Progenitor cell of endocrine pancreas (in vitro differentiated cells): ENCODE measurements around the gene FIGLA. TPM values are rescaled to one million over a fixed set of nuclear protein-coding genes. Genes with fewer than 3 reads are reported as not detected.

Source experiments
- DNase-seq: peaks from one replicate; pipeline ENCODE4 v3.0.0; 2021; ENCODE audit warnings: low spot score; ENCODE audit not compliant: unreplicated experiment
- H3K27ac Mint-ChIP-seq: 2 replicates; pipeline ENCODE4 v1.8.0; 2021; ENCODE audit warnings: mild to moderate bottlenecking, moderate library complexity, mixed read lengths
- H3K27me3 Mint-ChIP-seq: 2 replicates; pipeline ENCODE4 v1.8.0; 2021; ENCODE audit warnings: mixed read lengths
- H3K36me3 Mint-ChIP-seq: 2 replicates; pipeline ENCODE4 v1.8.0; 2022; ENCODE audit warnings: mixed read lengths; ENCODE audit not compliant: insufficient read depth
- H3K4me1 Mint-ChIP-seq: 2 replicates; pipeline ENCODE4 v1.8.0; 2021; ENCODE audit warnings: low read depth, mixed read lengths
- H3K4me3 Mint-ChIP-seq: 2 replicates; pipeline ENCODE4 v1.8.0; 2021; ENCODE audit warnings: low read depth, mild to moderate bottlenecking, moderate library complexity, mixed read lengths
- H3K9me3 Mint-ChIP-seq: 2 replicates; pipeline ENCODE4 v1.8.0; 2021; ENCODE audit warnings: low read depth, mixed read lengths
- long read RNA-seq: library from polyadenylated mRNA; unstranded; transcript quantifications from one replicate; pipeline ENCODE4 v2.0.0, GENCODE V29; 2020
- total RNA-seq: library from RNA; stranded (reverse); gene quantifications from 2 replicates; pipeline ENCODE4 v1.2.1, GENCODE V29; 2021
- TF ChIP-seq, protein P1 (sequence below): fragments of 200-600 bp; sonication (generic); IDR thresholded peaks from one replicate; pipeline ENCODE4 v1.5.0; 2021; ENCODE audit warnings: antibody characterized with exemption, mild to moderate bottlenecking; ENCODE audit not compliant: unreplicated experiment

Gene FIGLA, protein sequence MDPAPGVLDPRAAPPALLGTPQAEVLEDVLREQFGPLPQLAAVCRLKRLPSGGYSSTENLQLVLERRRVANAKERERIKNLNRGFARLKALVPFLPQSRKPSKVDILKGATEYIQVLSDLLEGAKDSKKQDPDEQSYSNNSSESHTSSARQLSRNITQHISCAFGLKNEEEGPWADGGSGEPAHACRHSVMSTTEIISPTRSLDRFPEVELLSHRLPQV
- total RNA-seq, result not detected in 2 replicates
- long read RNA-seq, result 0 reads

DNA sequence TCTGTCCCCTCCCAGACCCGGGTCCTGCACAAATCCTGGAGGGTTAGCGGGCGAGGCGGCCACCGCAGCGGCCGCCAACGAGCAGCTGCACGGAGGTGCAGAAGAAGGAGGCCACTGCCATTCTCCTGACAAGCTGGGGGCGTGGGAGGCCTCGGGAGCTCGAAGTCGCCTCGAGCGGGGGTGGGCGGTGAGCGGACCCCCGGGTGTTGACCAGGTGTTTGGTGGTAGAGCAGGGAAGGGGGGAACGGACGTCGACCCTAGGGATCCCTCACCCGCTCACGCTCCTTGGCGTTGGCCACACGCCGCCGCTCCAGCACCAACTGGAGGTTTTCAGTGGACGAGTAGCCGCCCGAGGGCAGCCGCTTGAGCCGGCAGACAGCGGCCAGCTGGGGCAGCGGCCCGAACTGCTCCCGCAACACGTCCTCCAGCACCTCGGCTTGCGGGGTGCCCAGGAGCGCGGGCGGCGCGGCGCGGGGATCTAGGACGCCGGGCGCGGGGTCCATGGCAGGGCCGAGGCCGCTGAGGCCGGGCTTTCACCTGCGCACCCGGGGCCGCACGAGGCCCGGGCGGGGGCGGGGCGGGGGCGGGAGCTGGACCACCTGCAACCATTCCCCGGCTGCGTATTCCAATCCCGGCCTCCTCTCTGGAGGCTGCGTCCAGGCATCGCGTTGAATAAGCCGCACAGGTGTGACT is at the start of gene FIGLA:
Gene FIGLA, minus strand, starts transcription at position 508 of the 693 bp plus-strand sequence. Its CDS starts 5 bp downstream, at position 503.
- Mint-ChIP-seq H3K9me3 (no peaks in the 10 kb centered on the region), H3K4me1 (peaks cover 4% of the 10 kb centered on the region), H3K27ac (peak within 1 kb of the TSS; percentile 79), H3K27me3 (peaks cover 83% of the 10 kb centered on the region), H3K4me3 (peak within 1 kb of the TSS; percentile 29), H3K36me3 (no peaks in the 10 kb centered on the region)
- DNase-seq, result peak; percentile 11
- TF ChIP-seq, protein P1, sequence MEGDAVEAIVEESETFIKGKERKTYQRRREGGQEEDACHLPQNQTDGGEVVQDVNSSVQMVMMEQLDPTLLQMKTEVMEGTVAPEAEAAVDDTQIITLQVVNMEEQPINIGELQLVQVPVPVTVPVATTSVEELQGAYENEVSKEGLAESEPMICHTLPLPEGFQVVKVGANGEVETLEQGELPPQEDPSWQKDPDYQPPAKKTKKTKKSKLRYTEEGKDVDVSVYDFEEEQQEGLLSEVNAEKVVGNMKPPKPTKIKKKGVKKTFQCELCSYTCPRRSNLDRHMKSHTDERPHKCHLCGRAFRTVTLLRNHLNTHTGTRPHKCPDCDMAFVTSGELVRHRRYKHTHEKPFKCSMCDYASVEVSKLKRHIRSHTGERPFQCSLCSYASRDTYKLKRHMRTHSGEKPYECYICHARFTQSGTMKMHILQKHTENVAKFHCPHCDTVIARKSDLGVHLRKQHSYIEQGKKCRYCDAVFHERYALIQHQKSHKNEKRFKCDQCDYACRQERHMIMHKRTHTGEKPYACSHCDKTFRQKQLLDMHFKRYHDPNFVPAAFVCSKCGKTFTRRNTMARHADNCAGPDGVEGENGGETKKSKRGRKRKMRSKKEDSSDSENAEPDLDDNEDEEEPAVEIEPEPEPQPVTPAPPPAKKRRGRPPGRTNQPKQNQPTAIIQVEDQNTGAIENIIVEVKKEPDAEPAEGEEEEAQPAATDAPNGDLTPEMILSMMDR, result no peak

DNA sequence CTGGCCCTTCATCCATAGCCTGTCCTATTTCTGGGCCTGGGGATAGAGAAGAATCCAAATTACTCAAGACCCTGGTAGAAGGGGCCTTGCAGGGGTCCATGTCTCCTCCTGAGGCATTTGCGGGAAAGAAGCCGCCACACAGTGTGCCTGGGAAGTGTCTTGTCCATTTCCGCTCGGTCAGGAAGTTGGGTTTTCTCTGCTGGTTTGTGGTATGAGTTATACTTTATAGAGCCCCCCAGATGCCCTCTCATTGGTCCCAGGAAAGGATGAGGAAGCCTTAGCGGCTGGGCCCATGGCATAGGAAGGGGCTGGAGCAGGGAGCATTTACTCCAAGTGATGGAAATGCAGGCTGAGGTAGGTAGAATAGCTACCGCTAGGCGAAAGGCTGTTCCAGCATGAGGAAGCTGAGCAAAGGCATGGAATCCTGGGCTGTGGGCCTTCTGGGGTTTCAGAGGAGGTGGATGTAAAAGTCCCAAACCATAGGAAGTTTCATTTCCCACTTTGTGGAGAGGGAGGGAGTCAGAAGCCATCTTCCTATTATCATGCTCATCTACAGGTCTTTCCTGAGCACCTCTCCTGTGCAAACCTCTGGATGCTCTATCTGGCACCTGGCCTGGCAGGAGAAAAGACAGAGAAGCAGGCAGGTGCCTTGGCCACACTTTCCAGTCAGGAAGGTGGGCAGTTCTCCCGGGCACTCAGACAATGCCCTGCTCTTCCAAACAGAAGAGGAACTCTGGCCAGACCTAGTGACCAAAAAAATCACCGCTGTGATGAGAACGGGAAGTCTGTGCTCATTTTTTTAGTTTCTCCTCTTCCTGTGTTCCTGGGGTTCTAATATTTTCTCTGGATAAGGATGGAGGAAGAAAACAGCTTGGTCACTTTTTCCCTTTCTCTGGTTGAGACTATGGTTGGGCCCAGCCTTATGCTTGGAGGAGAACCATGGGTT is 47.8 kb upstream of the FIGLA start:
- no peak for DNase-seq
- Mint-ChIP-seq H3K27ac (no peak overlapping the region), H3K4me1 (no peaks in the 10 kb centered on the region), H3K4me3 (no peak overlapping the region), H3K9me3 (peaks cover 6% of the 10 kb centered on the region), H3K27me3 (peaks cover 43% of the 10 kb centered on the region), H3K36me3 (no peaks in the 10 kb centered on the region)
- TF ChIP-seq, protein P1, result no peak

DNA sequence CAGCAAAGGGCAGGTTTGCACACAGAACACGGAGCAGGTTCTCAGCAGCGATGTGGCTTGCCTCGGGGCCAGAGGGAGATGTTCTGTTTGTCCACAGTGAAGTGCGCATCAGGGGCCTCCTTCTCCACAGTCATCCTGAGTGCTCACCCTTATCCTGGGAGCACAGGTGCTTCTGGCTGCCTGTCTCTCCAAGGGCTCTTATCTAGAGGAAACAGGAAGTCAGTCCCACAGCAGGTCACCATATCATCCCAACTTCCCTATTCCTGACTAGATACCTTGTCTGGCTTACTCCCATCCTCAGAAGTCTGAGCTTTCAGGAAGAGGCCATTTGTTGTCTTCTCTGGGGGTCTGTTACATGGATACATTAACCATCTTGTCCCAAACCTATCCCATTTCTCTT is 45.2 kb upstream of the FIGLA start, which contains the start of gene CD207:
Gene CD207, minus strand, starts transcription at position 174 of the 400 bp plus-strand sequence. Its CDS starts 40 bp downstream, at position 134.
- Mint-ChIP-seq H3K27me3 (peaks cover 44% of the 10 kb centered on the region), H3K36me3 (no peaks in the 10 kb centered on the region), H3K4me3 (no peak within 1 kb of the TSS), H3K9me3 (no peaks in the 10 kb centered on the region), H3K4me1 (no peaks in the 10 kb centered on the region), H3K27ac (no peak within 1 kb of the TSS)
- DNase-seq, result no peak
- TF ChIP-seq, protein P1, result no peak

DNA sequence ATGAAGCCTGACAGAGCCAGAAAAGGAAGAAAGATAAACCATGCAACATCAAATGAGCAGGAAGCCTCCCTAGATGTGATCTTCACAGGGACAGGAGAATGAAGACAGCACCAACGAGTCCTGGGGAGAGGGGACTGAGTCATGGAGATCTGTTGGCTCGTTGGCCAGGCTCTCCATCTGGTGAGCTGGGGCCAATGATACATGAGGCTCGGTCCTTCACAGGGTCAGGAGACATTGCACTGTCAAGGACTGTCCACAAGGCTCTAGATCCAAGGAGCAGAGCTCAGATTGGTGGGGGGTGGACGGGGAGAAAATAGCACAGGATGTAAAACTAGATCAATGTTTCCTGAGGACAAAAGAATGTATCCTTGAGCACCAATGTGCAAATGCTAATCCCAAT is 44.4 kb upstream of the FIGLA start:
- no peaks in the 10 kb centered on the region for H3K36me3 Mint-ChIP-seq
- H3K27me3 Mint-ChIP-seq, result peaks cover 48% of the 10 kb centered on the region
- DNase-seq, result no peak
- no peak overlapping the region for H3K4me3 Mint-ChIP-seq
- H3K9me3 Mint-ChIP-seq, result no peaks in the 10 kb centered on the region
- H3K27ac Mint-ChIP-seq, result no peak overlapping the region
- no peaks in the 10 kb centered on the region for H3K4me1 Mint-ChIP-seq
- TF ChIP-seq, protein P1, result no peak

DNA sequence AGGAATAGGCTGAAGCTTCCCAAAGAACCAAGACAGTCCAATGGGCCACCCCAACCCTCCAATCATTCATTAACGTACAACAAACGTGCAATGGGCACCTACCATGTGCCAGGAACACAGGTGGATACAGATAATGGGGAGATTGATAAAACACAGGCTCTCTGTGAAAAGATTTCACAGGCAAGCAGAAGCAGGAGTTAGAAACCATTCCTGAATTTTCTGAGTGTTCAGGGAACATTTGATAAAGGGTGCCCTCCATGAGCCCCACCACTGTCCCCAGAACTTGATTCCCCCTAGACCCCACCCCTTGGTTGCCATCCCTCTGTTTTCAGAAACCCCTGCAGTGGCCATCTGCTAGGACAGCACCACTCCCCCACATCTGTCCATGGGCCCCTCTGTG is 43.7 kb upstream of the FIGLA start:
- TF ChIP-seq, protein P1, result no peak
- no peak for DNase-seq
- Mint-ChIP-seq H3K4me3 (no peak overlapping the region), H3K36me3 (no peaks in the 10 kb centered on the region), H3K9me3 (no peaks in the 10 kb centered on the region), H3K4me1 (no peaks in the 10 kb centered on the region), H3K27ac (no peak overlapping the region), H3K27me3 (peaks cover 49% of the 10 kb centered on the region)
